ENCODE data around the gene KLHL10.

- no peak for TF ChIP-seq POLR2AphosphoS5 (IDR thresholded peaks at IDR 0.05; ENCODE audit: low read depth, low read length)
- TF ChIP-seq CTCF (IDR thresholded peaks at IDR 0.05) = no peak
- no peak for TF ChIP-seq SIN3A (IDR thresholded peaks at IDR 0.05; ENCODE audit: borderline replicate concordance, insufficient read depth, low read depth, low read length)
- TF ChIP-seq, protein P1, sequence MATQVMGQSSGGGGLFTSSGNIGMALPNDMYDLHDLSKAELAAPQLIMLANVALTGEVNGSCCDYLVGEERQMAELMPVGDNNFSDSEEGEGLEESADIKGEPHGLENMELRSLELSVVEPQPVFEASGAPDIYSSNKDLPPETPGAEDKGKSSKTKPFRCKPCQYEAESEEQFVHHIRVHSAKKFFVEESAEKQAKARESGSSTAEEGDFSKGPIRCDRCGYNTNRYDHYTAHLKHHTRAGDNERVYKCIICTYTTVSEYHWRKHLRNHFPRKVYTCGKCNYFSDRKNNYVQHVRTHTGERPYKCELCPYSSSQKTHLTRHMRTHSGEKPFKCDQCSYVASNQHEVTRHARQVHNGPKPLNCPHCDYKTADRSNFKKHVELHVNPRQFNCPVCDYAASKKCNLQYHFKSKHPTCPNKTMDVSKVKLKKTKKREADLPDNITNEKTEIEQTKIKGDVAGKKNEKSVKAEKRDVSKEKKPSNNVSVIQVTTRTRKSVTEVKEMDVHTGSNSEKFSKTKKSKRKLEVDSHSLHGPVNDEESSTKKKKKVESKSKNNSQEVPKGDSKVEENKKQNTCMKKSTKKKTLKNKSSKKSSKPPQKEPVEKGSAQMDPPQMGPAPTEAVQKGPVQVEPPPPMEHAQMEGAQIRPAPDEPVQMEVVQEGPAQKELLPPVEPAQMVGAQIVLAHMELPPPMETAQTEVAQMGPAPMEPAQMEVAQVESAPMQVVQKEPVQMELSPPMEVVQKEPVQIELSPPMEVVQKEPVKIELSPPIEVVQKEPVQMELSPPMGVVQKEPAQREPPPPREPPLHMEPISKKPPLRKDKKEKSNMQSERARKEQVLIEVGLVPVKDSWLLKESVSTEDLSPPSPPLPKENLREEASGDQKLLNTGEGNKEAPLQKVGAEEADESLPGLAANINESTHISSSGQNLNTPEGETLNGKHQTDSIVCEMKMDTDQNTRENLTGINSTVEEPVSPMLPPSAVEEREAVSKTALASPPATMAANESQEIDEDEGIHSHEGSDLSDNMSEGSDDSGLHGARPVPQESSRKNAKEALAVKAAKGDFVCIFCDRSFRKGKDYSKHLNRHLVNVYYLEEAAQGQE (IDR thresholded peaks at IDR 0.05; ENCODE audit: insufficient read depth in 1 of 2, low read depth in 2 of 2, low read length in 1 of 2) = no peak
- no peak for TF ChIP-seq TCF7L2 (IDR thresholded peaks at IDR 0.05; ENCODE audit: low read depth, low read length)
Measured at GRCh38 chr17:41870627-41871026, 33.0 kb downstream of the KLHL10 start.

All from Panc1 (cell line).